Stimulated activated CD4-positive, alpha-beta T cell treated with anti-CD3 and anti-CD28 coated beads, TNF-alpha, amount 100 ng/mL, for 24 hours (primary cell): ENCODE results near the gene MAEA.

ENCODE experiments used
- DNase-seq, 3 experiments: peaks; one replicate each; pipeline ENCODE4 v3.0.0-alpha.2; 2020; ENCODE audit warnings: low read depth in 3 of 3

Gene MAEA

GRCh38 chr4:1300466-1301455, 11.1 kb downstream of the MAEA start:
- DNase-seq, result peak in 1 of 3 experiments; percentile 22

GRCh38 chr4:1302159-1302558, 12.5 kb downstream of the MAEA start:
- DNase-seq, result no peak

- DNase-seq, result no peak
Observed at GRCh38 chr4:1305261-1305711, 15.6 kb downstream of the MAEA start.

- peak in 2 of 3 experiments; percentile 37 to 39 for DNase-seq
Observed at GRCh38 chr4:1305781-1306455, 16.2 kb downstream of the MAEA start.

GRCh38 chr4:1307951-1308735, 18.5 kb downstream of the MAEA start:
- DNase-seq, result no peak

GRCh38 chr4:1309261-1310010, 19.7 kb downstream of the MAEA start:
- peak; percentile 24 to 60 (median 39) for DNase-seq

GRCh38 chr4:1310031-1310795, 20.5 kb downstream of the MAEA start:
- DNase-seq, result no peak

GRCh38 chr4:1310796-1311631, 21.3 kb downstream of the MAEA start:
- no peak for DNase-seq

GRCh38 chr4:1312821-1313640, 23.3 kb downstream of the MAEA start:
- DNase-seq, result no peak

- DNase-seq, result no peak
Observed at GRCh38 chr4:1315306-1315705, 25.6 kb downstream of the MAEA start.

GRCh38 chr4:1315836-1316536, 26.3 kb downstream of the MAEA start:
- no peak for DNase-seq

- DNase-seq, result no peak
Observed at GRCh38 chr4:1316537-1317168, 27.0 kb downstream of the MAEA start.

- no peak for DNase-seq
Observed at GRCh38 chr4:1317177-1318045, 27.7 kb downstream of the MAEA start.

- DNase-seq, result no peak
Observed at GRCh38 chr4:1318046-1318375, 28.3 kb downstream of the MAEA start.

GRCh38 chr4:1318488-1319213, 29.0 kb downstream of the MAEA start:
- DNase-seq, result no peak

- no peak for DNase-seq
Observed at GRCh38 chr4:1321486-1321885, 31.8 kb downstream of the MAEA start.
